ENCODE measurements around the gene PPP2R3C.
"Not testable (repeated sequence)": the region's sequence is repeated elsewhere in the genome, so short reads cannot be mapped to it uniquely, and the experiment has no call there.

PPP2R3C gene

GRCh38 chr14:35065731-35066130 lies 56.1 kb downstream of the PPP2R3C start:
- FAIRE-seq; DNase-seq (ENCODE audit: insufficient read length, low spot score): not testable (repeated sequence)

- DNase-seq (ENCODE audit: insufficient read length, low spot score); FAIRE-seq: not testable (repeated sequence)
Observed at GRCh38 chr14:35061113-35061791, 60.5 kb downstream of the PPP2R3C start.

- DNase-seq (ENCODE audit: insufficient read length, low spot score) (no peak), FAIRE-seq (no peak)
Observed at GRCh38 chr14:35052637-35053036, 69.2 kb downstream of the PPP2R3C start.

DNA sequence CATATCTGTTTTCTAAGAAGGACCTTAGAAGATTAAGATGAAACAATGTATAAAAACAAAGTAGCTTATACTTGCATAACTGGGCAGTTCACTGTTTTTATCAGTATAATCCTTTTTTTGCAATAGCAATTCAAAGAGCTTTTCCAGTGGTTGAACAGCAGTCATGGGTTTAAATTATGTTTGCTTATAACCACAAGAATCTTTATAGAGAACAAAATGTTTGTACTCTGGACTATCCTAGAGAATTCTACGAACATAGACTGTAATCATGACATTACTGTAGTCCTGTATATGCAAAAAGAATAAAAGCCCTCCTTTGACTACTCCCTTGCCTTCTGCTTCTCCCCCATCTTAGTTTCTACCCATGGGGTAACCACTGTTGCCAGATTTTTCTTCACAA lies 70.0 kb downstream of the PPP2R3C start:
- DNase-seq (ENCODE audit: insufficient read length, low spot score), result no peak
- FAIRE-seq, result no peak

DNA sequence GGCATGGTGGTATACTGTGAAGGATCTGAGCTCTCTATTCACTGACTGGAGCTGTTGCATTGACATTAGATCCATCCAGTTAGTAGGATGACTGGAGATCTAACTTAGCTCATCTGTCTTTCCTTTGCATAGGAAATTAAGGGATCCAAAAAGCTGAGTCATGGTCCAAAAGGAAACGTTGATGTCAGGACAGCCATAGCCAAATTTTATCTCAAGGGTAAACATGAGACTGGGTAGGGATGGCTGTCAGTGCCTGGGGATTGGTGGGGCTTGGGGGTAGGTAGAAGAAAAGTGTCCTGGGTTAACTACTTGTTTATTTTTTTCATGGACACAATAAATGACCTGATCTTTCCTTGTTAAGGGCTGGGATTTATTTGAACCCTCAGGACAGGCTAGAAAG lies 71.1 kb downstream of the PPP2R3C start:
- no peak for FAIRE-seq
- DNase-seq (ENCODE audit: insufficient read length, low spot score), result no peak

DNA sequence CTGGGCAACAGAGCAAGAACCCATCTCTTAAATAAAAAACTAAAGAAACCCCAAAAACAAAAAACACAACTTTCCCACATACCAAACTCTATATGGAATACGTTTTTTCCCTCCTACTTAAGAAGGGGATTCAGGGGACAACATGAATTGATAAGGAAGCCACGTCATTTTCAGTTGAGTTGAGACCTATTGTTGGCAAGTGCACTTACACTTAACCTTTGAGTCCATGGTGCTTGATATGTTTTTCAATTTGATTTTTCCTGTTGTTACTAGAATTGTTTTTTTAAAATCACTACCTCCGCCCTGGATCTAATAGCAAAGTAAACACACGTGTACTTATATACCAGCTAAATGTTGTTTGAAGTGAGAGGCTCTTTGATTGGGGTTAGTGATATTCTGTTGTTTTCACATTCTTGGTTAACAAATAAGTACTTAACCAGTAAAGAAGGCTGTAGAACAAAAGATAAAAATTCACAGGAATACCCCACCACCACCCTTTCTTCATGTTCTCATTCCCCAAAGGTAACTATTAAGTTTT lies 73.7 kb downstream of the PPP2R3C start:
- no peak for DNase-seq (ENCODE audit: insufficient read length, low spot score)
- FAIRE-seq, result no peak

DNA sequence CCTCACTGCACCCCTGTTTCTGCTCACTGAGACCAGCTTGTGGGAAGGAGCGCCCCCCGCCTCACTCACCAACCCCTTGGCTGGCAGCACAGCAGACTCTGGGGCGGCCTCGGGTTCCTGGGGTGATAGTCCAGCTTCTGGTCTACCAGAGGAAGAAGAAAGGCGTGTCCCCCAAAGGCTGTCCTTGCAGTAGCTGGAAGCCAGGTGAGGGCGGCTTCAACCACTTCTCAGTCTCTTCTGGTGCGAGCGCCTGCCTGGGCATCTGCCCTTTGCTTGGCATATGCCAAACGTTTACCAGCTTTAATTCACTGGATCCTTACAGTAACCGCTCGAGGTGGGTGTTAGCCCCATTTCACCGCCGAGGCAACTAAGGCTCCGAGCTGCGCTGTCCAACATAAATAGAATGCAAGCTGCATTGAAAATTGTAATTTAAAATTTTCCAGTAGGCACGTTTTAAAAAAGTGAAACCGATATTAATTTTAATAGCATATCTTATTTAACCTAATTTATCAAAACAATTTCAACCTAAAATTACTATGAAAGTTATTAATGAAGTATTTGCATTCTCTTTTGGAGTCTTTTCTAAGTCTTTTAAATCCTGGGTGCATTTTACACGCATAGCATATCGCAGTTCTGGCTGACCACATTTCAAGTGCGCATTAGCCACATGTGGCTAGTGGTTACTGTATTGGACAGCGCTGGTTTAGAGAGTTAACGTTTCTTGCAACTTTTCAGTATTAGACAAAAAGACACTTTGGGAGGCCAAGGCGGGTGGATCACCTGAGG lies 74.8 kb downstream of the PPP2R3C start:
- FAIRE-seq (no peak), DNase-seq (ENCODE audit: insufficient read length, low spot score) (no peak)

DNA sequence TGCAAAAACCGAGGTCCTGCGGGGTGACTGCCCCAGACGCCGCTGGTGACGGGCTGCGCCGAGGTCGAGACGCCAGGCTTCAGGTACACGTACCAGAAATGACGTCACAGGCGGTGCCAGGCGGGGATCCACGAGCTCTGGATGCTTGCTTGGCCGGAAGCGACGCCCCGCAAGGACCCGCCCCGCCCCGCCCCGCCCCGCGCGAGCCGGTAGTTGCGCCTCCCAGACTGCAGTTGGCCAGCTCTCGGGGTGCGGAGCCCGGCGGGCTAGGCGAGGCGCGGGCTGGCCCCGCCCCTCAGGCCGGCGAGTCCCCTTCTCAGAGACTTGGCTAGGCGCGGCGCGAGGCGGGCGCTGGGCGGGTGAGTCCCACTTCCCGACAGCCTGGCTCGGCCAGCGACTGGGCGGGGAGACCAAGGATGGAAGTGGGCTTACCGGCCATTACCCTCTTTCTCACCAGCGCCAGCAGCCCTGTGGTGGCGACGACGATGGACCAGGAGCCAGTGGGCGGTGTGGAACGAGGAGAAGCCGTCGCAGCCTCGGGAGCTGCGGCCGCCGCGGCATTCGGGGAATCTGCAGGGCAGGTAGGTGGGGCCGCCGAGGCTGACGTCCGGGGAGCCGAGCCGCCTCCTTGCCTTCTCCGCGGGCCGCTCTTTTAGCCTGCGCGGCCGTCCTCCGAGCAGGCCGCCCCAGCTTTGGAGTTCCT lies 75.6 kb downstream of the PPP2R3C start, which contains the start of gene FAM177A1:
Gene FAM177A1, plus strand, starts transcription at position 225 of the 703 bp plus-strand sequence. Its CDS starts 192 bp downstream, at position 417.
- FAIRE-seq (peak; percentile 86), DNase-seq (ENCODE audit: insufficient read length, low spot score) (peak; percentile 98)

GRCh38 chr14:35045798-35046047 lies 76.1 kb downstream of the PPP2R3C start:
- no peak for DNase-seq (ENCODE audit: insufficient read length, low spot score)
- FAIRE-seq, result no peak

DNA sequence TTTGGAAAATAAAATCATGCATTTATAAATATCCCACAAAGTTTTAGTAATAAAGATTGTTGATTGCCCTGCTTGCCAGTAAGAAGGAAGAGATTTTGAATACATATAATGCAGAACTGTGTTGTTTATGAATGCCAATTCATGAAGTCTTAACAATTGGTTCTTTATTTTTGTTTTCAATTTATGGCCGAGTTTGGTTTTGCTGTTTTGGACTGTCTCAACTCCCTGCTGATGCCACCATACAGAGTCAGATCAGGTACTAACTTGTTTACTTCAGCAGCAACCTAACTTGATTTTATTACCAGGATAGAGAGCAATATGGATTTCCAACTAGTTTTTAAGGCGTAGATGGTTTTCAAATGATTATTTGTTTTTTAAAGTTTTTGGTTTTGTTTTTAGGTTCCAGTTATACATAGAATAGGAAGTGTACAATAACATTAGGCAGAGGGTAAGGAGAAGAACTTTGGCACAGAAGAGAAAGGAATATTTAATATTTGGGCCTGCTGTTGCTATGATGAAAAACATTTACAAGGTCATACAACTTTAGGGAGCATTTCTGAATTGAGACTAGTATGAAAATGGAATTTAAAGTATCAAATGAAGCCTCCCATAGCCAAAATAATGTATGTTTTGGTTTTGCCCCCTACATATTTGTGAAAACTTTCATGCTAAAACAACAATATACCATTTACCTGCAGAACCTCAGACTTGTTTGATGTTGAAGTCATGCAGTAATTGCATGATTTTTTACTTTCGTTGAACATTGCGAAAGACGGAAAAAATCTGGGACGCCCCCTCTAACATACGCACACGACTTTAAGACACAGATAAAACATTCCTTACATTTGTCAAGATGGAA lies 76.6 kb downstream of the PPP2R3C start:
- no peak for FAIRE-seq

GRCh38 chr14:35043046-35043445 lies 78.7 kb downstream of the PPP2R3C start:
- no peak for DNase-seq (ENCODE audit: insufficient read length, low spot score)
- no peak for FAIRE-seq

More for the DNA sequence above, 76.6 kb downstream of the PPP2R3C start:
- peak; percentile 21 for DNase-seq (ENCODE audit: insufficient read length, low spot score)

- FAIRE-seq, result no peak
- DNase-seq (ENCODE audit: insufficient read length, low spot score), result no peak
Observed at GRCh38 chr14:35042632-35043031, 79.2 kb downstream of the PPP2R3C start.

GRCh38 chr14:35038312-35038711 lies 83.5 kb downstream of the PPP2R3C start:
- not testable (repeated sequence) for FAIRE-seq; DNase-seq (ENCODE audit: insufficient read length, low spot score)
